ENCODE results near the gene IGLL1.

IGLL1 gene

GRCh38 chr22:23613193-23613972, 33.3 kb upstream of the IGLL1 start:
- Histone ChIP-seq H4K8ac (ENCODE audit: low read length) (no peak overlapping the region), H3K23ac (ENCODE audit: low read length in 2 of 2) (no peak overlapping the region), H3K14ac (ENCODE audit: low read length in 2 of 2) (no peak overlapping the region), H3K27ac (ENCODE audit: low read length, poor library complexity, severe bottlenecking) (no peak overlapping the region), H3K9me3 (ENCODE audit: control insufficient read depth, low read length) (no peaks in the 10 kb centered on the region), H2AFZ (ENCODE audit: low read depth, low read length) (no peak overlapping the region), H2BK12ac (ENCODE audit: low read length in 2 of 2) (no peak overlapping the region), H3K18ac (ENCODE audit: low read depth in 1 of 2, low read length in 2 of 2) (no peak overlapping the region), H2BK15ac (ENCODE audit: low read depth, poor library complexity, severe bottlenecking) (no peak overlapping the region), H2BK120ac (ENCODE audit: low read depth, low read length) (no peak overlapping the region), H3K79me1 (replicated peaks; ENCODE audit: low read length, poor library complexity, severe bottlenecking) (no peaks in the 10 kb centered on the region), H3K27me3 (ENCODE audit: control insufficient read depth in 1 of 2, insufficient read depth in 1 of 2, low read length in 2 of 2) (peaks cover 0 to 19% of the 10 kb centered on the region in 2 experiments), H3K9ac (ENCODE audit: low read length) (no peak overlapping the region), H3K4me1 (ENCODE audit: control insufficient read depth, insufficient read depth, low read depth, low read length) (no peaks in the 10 kb centered on the region), H2AK5ac (ENCODE audit: low read length, severe bottlenecking) (no peak overlapping the region), H3K4me2 (ENCODE audit: low read length, poor library complexity, severe bottlenecking) (no peak overlapping the region), H4K91ac (ENCODE audit: low read length) (no peak overlapping the region), H3K4ac (ENCODE audit: low read depth in 1 of 2, low read length in 2 of 2) (no peak overlapping the region), H3K4me3 (ENCODE audit: insufficient read depth in 1 of 2, low read depth in 1 of 2, low read length in 2 of 2) (no peak overlapping the region), H2BK5ac (ENCODE audit: low read depth, low read length, poor library complexity, severe bottlenecking) (no peak overlapping the region), H3K36me3 (ENCODE audit: control insufficient read depth in 1 of 2, insufficient read depth in 2 of 2, low read depth in 1 of 2, low read length in 2 of 2) (no peaks in the 10 kb centered on the region)
- no peak for DNase-seq
- 77% methylated on average over 7 of the region's 7 CpGs for WGBS

DNA sequence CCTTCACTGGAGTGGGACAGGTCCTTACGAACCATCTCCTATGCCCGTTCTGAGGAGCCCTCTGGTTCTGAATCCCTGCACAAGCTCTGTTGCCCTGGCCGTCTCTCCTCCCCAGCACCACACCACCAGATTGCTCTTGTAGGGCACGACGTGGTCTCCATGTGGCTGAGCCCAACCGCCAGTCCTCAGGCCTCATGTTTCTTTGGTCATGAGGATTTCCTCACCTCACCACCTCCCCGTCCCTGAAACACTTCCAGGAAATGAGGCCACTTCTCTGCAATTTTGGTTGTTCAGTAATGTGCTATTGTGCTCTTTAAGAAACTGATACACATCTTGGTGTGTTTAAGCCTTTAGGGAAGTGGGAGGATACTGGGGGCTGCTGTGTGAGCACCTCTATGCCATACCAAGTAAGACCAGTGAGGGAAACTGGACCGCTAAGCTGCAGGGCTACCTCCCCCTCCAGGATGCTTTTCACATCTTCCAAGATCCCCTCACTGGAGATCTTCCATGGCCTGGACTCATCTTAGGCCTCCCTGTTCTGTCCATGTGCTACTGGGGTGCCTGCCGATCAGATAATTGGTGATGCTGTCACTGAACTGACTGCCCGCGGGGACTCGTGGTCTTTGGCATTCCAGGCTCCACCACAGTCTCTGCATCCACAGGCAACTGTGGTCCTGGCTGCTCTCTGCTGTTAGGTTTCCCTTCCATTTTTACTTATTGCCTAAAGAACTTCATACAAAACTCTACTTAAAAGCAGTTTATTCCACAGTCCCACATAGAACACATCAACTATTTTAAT, 30.1 kb upstream of the IGLL1 start:
- Histone ChIP-seq H3K4me1 (ENCODE audit: control insufficient read depth, insufficient read depth, low read depth, low read length) (no peaks in the 10 kb centered on the region), H3K9ac (ENCODE audit: low read length) (no peak overlapping the region), H3K79me1 (replicated peaks; ENCODE audit: low read length, poor library complexity, severe bottlenecking) (no peaks in the 10 kb centered on the region), H2AFZ (ENCODE audit: low read depth, low read length) (no peak overlapping the region), H4K91ac (ENCODE audit: low read length) (peak overlapping the region; percentile 12), H3K27ac (ENCODE audit: low read length, poor library complexity, severe bottlenecking) (no peak overlapping the region), H2BK12ac (ENCODE audit: low read length in 2 of 2) (no peak overlapping the region), H3K14ac (ENCODE audit: low read length in 2 of 2) (no peak overlapping the region), H3K36me3 (ENCODE audit: control insufficient read depth in 1 of 2, insufficient read depth in 2 of 2, low read depth in 1 of 2, low read length in 2 of 2) (no peaks in the 10 kb centered on the region), H3K4ac (ENCODE audit: low read depth in 1 of 2, low read length in 2 of 2) (no peak overlapping the region), H3K23ac (ENCODE audit: low read length in 2 of 2) (no peak overlapping the region), H3K4me2 (ENCODE audit: low read length, poor library complexity, severe bottlenecking) (no peak overlapping the region), H3K4me3 (ENCODE audit: insufficient read depth in 1 of 2, low read depth in 1 of 2, low read length in 2 of 2) (no peak overlapping the region), H4K8ac (ENCODE audit: low read length) (no peak overlapping the region), H2BK15ac (ENCODE audit: low read depth, poor library complexity, severe bottlenecking) (no peak overlapping the region), H3K9me3 (ENCODE audit: control insufficient read depth, low read length) (no peaks in the 10 kb centered on the region), H2BK5ac (ENCODE audit: low read depth, low read length, poor library complexity, severe bottlenecking) (no peak overlapping the region), H2AK5ac (ENCODE audit: low read length, severe bottlenecking) (no peak overlapping the region), H3K18ac (ENCODE audit: low read depth in 1 of 2, low read length in 2 of 2) (no peak overlapping the region), H3K27me3 (ENCODE audit: control insufficient read depth in 1 of 2, insufficient read depth in 1 of 2, low read length in 2 of 2) (peaks cover 0 to 7% of the 10 kb centered on the region in 2 experiments), H2BK120ac (ENCODE audit: low read depth, low read length) (no peak overlapping the region)
- WGBS, result 78% methylated on average over 11 of the region's 12 CpGs
- DNase-seq, result no peak

- Histone ChIP-seq H3K27me3 (ENCODE audit: control insufficient read depth in 1 of 2, insufficient read depth in 1 of 2, low read length in 2 of 2) (peaks cover 14 to 19% of the 10 kb centered on the region in 2 experiments), H3K18ac (ENCODE audit: low read depth in 1 of 2, low read length in 2 of 2) (no peak overlapping the region), H3K4me2 (ENCODE audit: low read length, poor library complexity, severe bottlenecking) (no peak overlapping the region), H3K27ac (ENCODE audit: low read length, poor library complexity, severe bottlenecking) (no peak overlapping the region), H3K23ac (ENCODE audit: low read length in 2 of 2) (no peak overlapping the region), H3K4me3 (ENCODE audit: insufficient read depth in 1 of 2, low read depth in 1 of 2, low read length in 2 of 2) (no peak overlapping the region), H3K36me3 (ENCODE audit: control insufficient read depth in 1 of 2, insufficient read depth in 2 of 2, low read depth in 1 of 2, low read length in 2 of 2) (no peaks in the 10 kb centered on the region), H3K4ac (ENCODE audit: low read depth in 1 of 2, low read length in 2 of 2) (no peak overlapping the region), H2AFZ (ENCODE audit: low read depth, low read length) (no peak overlapping the region), H2BK120ac (ENCODE audit: low read depth, low read length) (no peak overlapping the region), H4K91ac (ENCODE audit: low read length) (no peak overlapping the region), H2BK5ac (ENCODE audit: low read depth, low read length, poor library complexity, severe bottlenecking) (no peak overlapping the region), H3K9me3 (ENCODE audit: control insufficient read depth, low read length) (no peaks in the 10 kb centered on the region), H3K4me1 (ENCODE audit: control insufficient read depth, insufficient read depth, low read depth, low read length) (no peaks in the 10 kb centered on the region), H3K14ac (ENCODE audit: low read length in 2 of 2) (no peak overlapping the region), H4K8ac (ENCODE audit: low read length) (no peak overlapping the region), H2BK15ac (ENCODE audit: low read depth, poor library complexity, severe bottlenecking) (no peak overlapping the region), H2AK5ac (ENCODE audit: low read length, severe bottlenecking) (no peak overlapping the region), H3K79me1 (replicated peaks; ENCODE audit: low read length, poor library complexity, severe bottlenecking) (no peaks in the 10 kb centered on the region), H3K9ac (ENCODE audit: low read length) (no peak overlapping the region), H2BK12ac (ENCODE audit: low read length in 2 of 2) (no peak overlapping the region)
- DNase-seq, result peak; percentile 26
- WGBS, result 39% methylated on average over 6 of the region's 6 CpGs
Observed at GRCh38 chr22:23608583-23608982, 28.5 kb upstream of the IGLL1 start.
